Measurements from ENCODE around the gene SERPINA3.

DNA sequence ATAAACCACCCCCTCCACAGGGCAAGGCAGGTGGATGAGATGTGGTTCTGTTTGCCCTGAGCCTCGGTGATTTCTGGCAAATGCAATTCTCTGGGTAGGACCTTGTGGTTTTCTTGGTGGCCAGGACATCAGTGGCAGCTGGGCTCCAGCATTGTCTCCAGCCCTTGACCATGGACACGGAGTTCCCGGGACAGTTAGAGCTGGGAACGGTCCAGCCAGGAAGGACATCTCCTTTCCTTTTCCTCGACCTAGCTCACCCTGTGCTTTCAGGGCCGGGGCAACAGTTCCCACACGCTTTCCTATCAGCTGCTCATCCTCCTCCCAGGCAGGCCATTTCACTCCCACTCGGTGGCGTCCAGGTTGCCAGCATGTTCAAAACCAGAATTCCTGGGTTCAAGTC is 41.8 kb upstream of the SERPINA3 start:
- TF ChIP-seq POLR2A (IDR thresholded peaks at IDR 0.05; ENCODE audit: low read depth, low read length): no peak
- TF ChIP-seq POU2F2 (IDR thresholded peaks at IDR 0.05; ENCODE audit: low read depth, low read length): no peak
- no peak for TF ChIP-seq POLR2AphosphoS5 (IDR thresholded peaks at IDR 0.05; ENCODE audit: low read depth, low read length)
- TF ChIP-seq PAX5 (IDR thresholded peaks at IDR 0.05; ENCODE audit: insufficient read depth, low read length, severe bottlenecking): no peak
- no peak for TF ChIP-seq SPI1 (IDR thresholded peaks at IDR 0.05; ENCODE audit: low read depth, low read length)
